Heart left ventricle (tissue), 13 donors: ENCODE measurements around the gene SH3BP2.

Source experiments
- POLR2A ChIP-seq, 2 donors: fragments of 450-650 bp; IDR thresholded peaks; one replicate each; pipeline ENCODE4 v1.6.1; 2017; ENCODE audit warnings: antibody characterized with exemption in 2 of 2, mild to moderate bottlenecking in 2 of 2, moderate library complexity in 2 of 2
- TF ChIP-seq, protein P1 (sequence below), 12 donors: fragments of 200-600 bp; sonication (generic) in 4 of 12; IDR thresholded peaks; one replicate each; pipeline versions ENCODE4 v1.5.0 to v1.8.0; 2018 to 2022; ENCODE audit warnings: antibody characterized with exemption in 12 of 12, mild to moderate bottlenecking in 5 of 12
- donor health status: ischemic (EF 13 %, LVEDD 7.1; RV severe dilation, severe dysfunction).
- donor health status: DM: no; HTN: yes; CAD: no.
- donor health status: DM: no; HTN: no; CAD: no.
- donor health status: ischemic (EF 25% LVEDD 6.9; RV normal size, moderate dysfunction).
- donor health status: ischemic (EF 25% LVEDD 5.7; RV mildly dilated, moderate dysfunction).
- donor health status: ischemic (EF 35%, LVEDD 5.7; RV mildly dilated, moderate dysfunction).
- donor health status: nonischemic (EF 11% LVEDD 7.7; RV severe dilation, severe dysfunction).
- donor health status: DM: yes; HTN: yes; CAD: no.
- donor health status: PGD.
- donor health status: ischemic (EF 29% LVEDD 5.4; RV normal size, mild dysfunction).
- donor health status: nonischemic (EF 23%, LVEDD 6.1; RV moderate dilation, normal function).

DNA sequence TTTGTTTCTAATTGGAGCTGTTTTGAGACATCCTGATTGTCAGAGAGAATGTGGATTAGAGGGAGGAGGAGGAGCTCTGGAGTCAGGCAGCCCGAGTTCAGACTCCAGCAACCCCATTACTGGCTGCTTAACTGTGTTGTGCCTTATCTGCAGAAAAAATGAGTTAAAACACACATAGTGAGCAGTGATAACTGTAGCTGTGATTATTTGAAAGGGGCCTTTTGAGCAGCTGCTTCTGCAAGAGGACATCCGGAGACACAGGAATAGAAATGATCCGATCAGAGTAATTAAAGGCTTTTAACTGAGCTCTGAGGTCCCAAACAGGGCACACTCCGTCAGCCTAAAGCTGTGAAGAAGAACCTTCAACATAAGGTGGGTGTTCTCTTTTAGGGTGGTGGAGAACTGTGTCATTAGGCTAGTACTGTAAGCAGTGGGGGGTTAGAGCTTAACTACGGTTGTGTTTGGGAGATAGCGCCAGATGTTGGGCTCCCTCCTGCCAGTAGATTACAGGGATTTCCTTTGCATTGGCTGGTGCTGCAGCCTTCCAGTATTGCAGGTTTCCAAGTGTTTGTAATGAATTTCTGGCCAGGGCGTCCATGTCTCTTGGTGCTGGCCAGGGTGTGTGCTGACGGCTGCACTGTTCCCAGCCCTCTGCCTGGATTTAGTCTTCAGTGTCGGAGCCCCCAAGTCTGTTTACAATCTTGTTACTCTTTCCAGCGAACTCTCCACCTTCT is 75.0 kb downstream of the SH3BP2 start:
- TF ChIP-seq, protein P1, sequence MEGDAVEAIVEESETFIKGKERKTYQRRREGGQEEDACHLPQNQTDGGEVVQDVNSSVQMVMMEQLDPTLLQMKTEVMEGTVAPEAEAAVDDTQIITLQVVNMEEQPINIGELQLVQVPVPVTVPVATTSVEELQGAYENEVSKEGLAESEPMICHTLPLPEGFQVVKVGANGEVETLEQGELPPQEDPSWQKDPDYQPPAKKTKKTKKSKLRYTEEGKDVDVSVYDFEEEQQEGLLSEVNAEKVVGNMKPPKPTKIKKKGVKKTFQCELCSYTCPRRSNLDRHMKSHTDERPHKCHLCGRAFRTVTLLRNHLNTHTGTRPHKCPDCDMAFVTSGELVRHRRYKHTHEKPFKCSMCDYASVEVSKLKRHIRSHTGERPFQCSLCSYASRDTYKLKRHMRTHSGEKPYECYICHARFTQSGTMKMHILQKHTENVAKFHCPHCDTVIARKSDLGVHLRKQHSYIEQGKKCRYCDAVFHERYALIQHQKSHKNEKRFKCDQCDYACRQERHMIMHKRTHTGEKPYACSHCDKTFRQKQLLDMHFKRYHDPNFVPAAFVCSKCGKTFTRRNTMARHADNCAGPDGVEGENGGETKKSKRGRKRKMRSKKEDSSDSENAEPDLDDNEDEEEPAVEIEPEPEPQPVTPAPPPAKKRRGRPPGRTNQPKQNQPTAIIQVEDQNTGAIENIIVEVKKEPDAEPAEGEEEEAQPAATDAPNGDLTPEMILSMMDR (IDR thresholded peaks at IDR 0.05) = no peak
- no peak for TF ChIP-seq POLR2A (IDR thresholded peaks at IDR 0.05)
